Mucosa of descending colon (tissue), 3 donors: Measurements from ENCODE around the gene GFER. TPM values are rescaled to one million over a fixed set of nuclear protein-coding genes. Genes with fewer than 3 reads are reported as not detected.
A peak's percentile ranks its signal among the peaks of the same experiment; 100 is the strongest.

ENCODE experiments used
- ATAC-seq: fragments of 200-7000 bp; cut with Tn5 transposase; one replicate; pipeline ENCODE4 v1.9.1; 2020; ENCODE audit warnings: mild to moderate bottlenecking, moderate library complexity
- DNase-seq, 3 donors: peaks; one replicate each; pipeline ENCODE4 v3.0.0-alpha.2; 2020
- H3K36me3 ChIP-seq: fragments of 200-600 bp; one replicate; pipeline ENCODE4 v1.8.0; 2021; ENCODE audit warnings: low read depth, mild to moderate bottlenecking
- H3K4me1 ChIP-seq: fragments of 200-600 bp; one replicate; pipeline ENCODE4 v1.8.0; 2021; ENCODE audit warnings: low read depth, mild to moderate bottlenecking
- H3K4me3 ChIP-seq: fragments of 200-600 bp; one replicate; pipeline ENCODE4 v1.8.0; 2021; ENCODE audit warnings: mild to moderate bottlenecking
- H3K9me3 ChIP-seq: fragments of 200-600 bp; one replicate; pipeline ENCODE4 v1.8.0; 2021; ENCODE audit warnings: mild to moderate bottlenecking
- CTCF ChIP-seq: fragments of 200-600 bp; IDR thresholded peaks from one replicate; pipeline ENCODE4 v1.8.0; 2022; ENCODE audit warnings: antibody characterized with exemption, mild to moderate bottlenecking
- intact Hi-C, 2 donors: fragments of 100-400 bp; cut with DNase I in 1 of 2; cut with micrococcal nuclease in 1 of 2; formaldehyde crosslinking; loops; one replicate each; pipeline versions ENCODE4 v1.11.0 to v1.11.1; 2022; cut with DNase I, micrococcal nuclease
- total RNA-seq, 3 donors: library from RNA; stranded (reverse); fragmentation: NEBNext Ultra II Directional in 2 of 3; extraction: Animal tissue kit (Norgen Biotek cat#: 25700) in 2 of 3; gene quantifications; one replicate each; pipeline versions ENCODE4 v1.2.1 to v1.2.4, GENCODE V29; 2021 to 2023
- donor health status: DM: no; HTN: no; CAD: no; lungs with moderate emphysema.
- donor health status: DM: no; HTN: no; CAD: no.
- donor health status: DM: no; HTN: yes; CAD: no.

GFER gene
- total RNA-seq, 3 donors from 2014 or later, result 42.1 to 75.5 (median 68.8) TPM

- no peaks in the 10 kb centered on the region for H3K9me3 ChIP-seq
- H3K4me1 ChIP-seq, result peaks cover 4% of the 10 kb centered on the region
- intact Hi-C loops, result no loop called here
- H3K36me3 ChIP-seq, result peaks cover 17% of the 10 kb centered on the region
- ATAC-seq (no peak), DNase-seq (peak in 1 of 3 donors; percentile 33)
- no peak for TF ChIP-seq CTCF
- no peak overlapping the region for H3K4me3 ChIP-seq
Observed at GRCh38 chr16:1997494-1998359, 13.7 kb downstream of the GFER start.

- intact Hi-C loops, result no loop called here
- ATAC-seq (no peak), DNase-seq (no peak)
- Histone ChIP-seq H3K4me1 (peaks cover 4% of the 10 kb centered on the region), H3K4me3 (no peak overlapping the region), H3K36me3 (peaks cover 17% of the 10 kb centered on the region), H3K9me3 (no peaks in the 10 kb centered on the region)
- no peak for TF ChIP-seq CTCF
Observed at GRCh38 chr16:1998360-1998835, 14.4 kb downstream of the GFER start.

GRCh38 chr16:1998852-1999801 is 15.1 kb downstream of the GFER start:
- Histone ChIP-seq H3K4me1 (peaks cover 11% of the 10 kb centered on the region), H3K9me3 (no peaks in the 10 kb centered on the region), H3K4me3 (no peak overlapping the region), H3K36me3 (peaks cover 17% of the 10 kb centered on the region)
- intact Hi-C loops, result no loop called here
- no peak for ATAC-seq
- no peak for TF ChIP-seq CTCF
- no peak for DNase-seq

GRCh38 chr16:1999866-2000514 is 16.0 kb downstream of the GFER start:
- Histone ChIP-seq H3K9me3 (no peaks in the 10 kb centered on the region), H3K4me1 (peaks cover 17% of the 10 kb centered on the region), H3K36me3 (peaks cover 17% of the 10 kb centered on the region), H3K4me3 (no peak overlapping the region)
- no peak for ATAC-seq
- intact Hi-C loops, result no loop called here
- DNase-seq, result no peak
- TF ChIP-seq CTCF, result no peak

GRCh38 chr16:2001035-2001434 is 17.0 kb downstream of the GFER start:
- intact Hi-C loops, result no loop called here
- ATAC-seq (no peak), DNase-seq (no peak)
- Histone ChIP-seq H3K4me3 (no peak overlapping the region), H3K9me3 (no peaks in the 10 kb centered on the region), H3K4me1 (peaks cover 19% of the 10 kb centered on the region), H3K36me3 (peaks cover 17% of the 10 kb centered on the region)
- TF ChIP-seq CTCF, result no peak
